ENCODE data around the gene EEF1AKMT1. TPM values are rescaled to one million over a fixed set of nuclear protein-coding genes. Genes with fewer than 3 reads are reported as not detected.

Gene EEF1AKMT1
- total RNA-seq, 4 donors from 2014 or later: 3.0 to 8.6 TPM; not detected in 2

GRCh38 chr13:20686167-20686566 lies 87.6 kb downstream of the EEF1AKMT1 start:
- no peaks in the 10 kb centered on the region for H3K4me1 ChIP-seq
- no peaks in the 10 kb centered on the region for H3K9me3 ChIP-seq
- TF ChIP-seq POLR2AphosphoS5 (IDR thresholded peaks at IDR 0.05) (no peak), EP300 (IDR thresholded peaks at IDR 0.05; ENCODE audit: low read depth) (no peak), POLR2A (IDR thresholded peaks at IDR 0.05) (no peak)
- TF ChIP-seq, protein P1, sequence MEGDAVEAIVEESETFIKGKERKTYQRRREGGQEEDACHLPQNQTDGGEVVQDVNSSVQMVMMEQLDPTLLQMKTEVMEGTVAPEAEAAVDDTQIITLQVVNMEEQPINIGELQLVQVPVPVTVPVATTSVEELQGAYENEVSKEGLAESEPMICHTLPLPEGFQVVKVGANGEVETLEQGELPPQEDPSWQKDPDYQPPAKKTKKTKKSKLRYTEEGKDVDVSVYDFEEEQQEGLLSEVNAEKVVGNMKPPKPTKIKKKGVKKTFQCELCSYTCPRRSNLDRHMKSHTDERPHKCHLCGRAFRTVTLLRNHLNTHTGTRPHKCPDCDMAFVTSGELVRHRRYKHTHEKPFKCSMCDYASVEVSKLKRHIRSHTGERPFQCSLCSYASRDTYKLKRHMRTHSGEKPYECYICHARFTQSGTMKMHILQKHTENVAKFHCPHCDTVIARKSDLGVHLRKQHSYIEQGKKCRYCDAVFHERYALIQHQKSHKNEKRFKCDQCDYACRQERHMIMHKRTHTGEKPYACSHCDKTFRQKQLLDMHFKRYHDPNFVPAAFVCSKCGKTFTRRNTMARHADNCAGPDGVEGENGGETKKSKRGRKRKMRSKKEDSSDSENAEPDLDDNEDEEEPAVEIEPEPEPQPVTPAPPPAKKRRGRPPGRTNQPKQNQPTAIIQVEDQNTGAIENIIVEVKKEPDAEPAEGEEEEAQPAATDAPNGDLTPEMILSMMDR (IDR thresholded peaks at IDR 0.05): no peak
- H3K27me3 ChIP-seq: no peaks in the 10 kb centered on the region
- no peak overlapping the region for H3K4me3 ChIP-seq
- WGBS, 2 donors (ENCODE audit: low coverage in 1 of 2): 89 to 100% methylated on average over 1 of the region's 1 CpG
- intact Hi-C loops (cut with DNase I; ENCODE audit: low total_unique reads) (no loop called here), in situ Hi-C loops (cut with MboI; ENCODE audit: low pct_ligation_motif_present in 1 of 4, low pct_unique_long_range_greater_than_20kb in 1 of 4, low sequenced_read_pairs in 3 of 4) (loop anchor here in 1 of 4 donors (25.0 kb wide), 1 partner anchor 174 kb away; no protein-coding TSS in a partner anchor)
- H3K27ac ChIP-seq: no peak overlapping the region
- DNase-seq: no peak
- H3K36me3 ChIP-seq: peaks cover 0 to 8% (median 1%) of the 10 kb centered on the region in 4 donors

GRCh38 chr13:20685092-20685491 lies 88.7 kb downstream of the EEF1AKMT1 start:
- Histone ChIP-seq H3K9me3 (no peaks in the 10 kb centered on the region), H3K27me3 (no peaks in the 10 kb centered on the region), H3K27ac (no peak overlapping the region), H3K4me3 (no peak overlapping the region), H3K4me1 (no peaks in the 10 kb centered on the region), H3K36me3 (no peaks in the 10 kb centered on the region)
- in situ Hi-C loops (cut with MboI; ENCODE audit: low pct_ligation_motif_present in 1 of 4, low pct_unique_long_range_greater_than_20kb in 1 of 4, low sequenced_read_pairs in 3 of 4): loop anchor here in 1 of 4 donors (25.0 kb wide), 1 partner anchor 173 kb away; no protein-coding TSS in a partner anchor
- intact Hi-C loops (cut with DNase I; ENCODE audit: low total_unique reads): no loop called here
- 78 to 100% methylated on average over 1 to 6 of the region's 6 CpGs for WGBS, 2 donors (ENCODE audit: low coverage in 1 of 2)
- TF ChIP-seq EP300 (IDR thresholded peaks at IDR 0.05; ENCODE audit: low read depth) (no peak), POLR2AphosphoS5 (IDR thresholded peaks at IDR 0.05) (no peak), POLR2A (IDR thresholded peaks at IDR 0.05) (no peak)
- TF ChIP-seq, protein P1 (IDR thresholded peaks at IDR 0.05): no peak
- no peak for DNase-seq

DNA sequence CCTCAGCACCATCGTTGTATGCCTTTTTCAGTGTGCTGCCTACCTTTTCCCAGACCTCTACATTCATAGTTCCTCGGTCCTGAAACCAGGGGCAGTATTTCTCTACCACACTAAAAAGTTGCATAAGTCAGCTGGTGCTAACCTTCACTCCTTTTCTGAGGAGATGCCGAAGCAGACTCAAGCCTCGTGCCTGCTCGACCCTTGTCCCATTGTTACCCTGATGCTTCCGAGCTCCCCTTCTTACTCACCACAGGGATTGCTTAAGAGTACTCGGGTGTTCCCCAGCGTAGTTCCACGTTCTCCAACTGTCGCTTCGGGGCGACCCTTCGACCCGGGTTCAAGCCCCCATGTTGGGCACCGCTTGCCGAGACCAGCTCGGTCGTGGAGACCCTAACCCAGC lies 89.2 kb downstream of the EEF1AKMT1 start:
- Histone ChIP-seq H3K36me3 (no peaks in the 10 kb centered on the region), H3K4me3 (no peak overlapping the region), H3K27ac (no peak overlapping the region), H3K4me1 (no peaks in the 10 kb centered on the region), H3K9me3 (no peaks in the 10 kb centered on the region), H3K27me3 (no peaks in the 10 kb centered on the region)
- intact Hi-C loops (cut with DNase I; ENCODE audit: low total_unique reads): no loop called here
- in situ Hi-C loops (cut with MboI; ENCODE audit: low pct_ligation_motif_present in 1 of 4, low pct_unique_long_range_greater_than_20kb in 1 of 4, low sequenced_read_pairs in 3 of 4): loop anchor here in 1 of 4 donors (25.0 kb wide), 1 partner anchor 172 kb away; no protein-coding TSS in a partner anchor
- no peak for TF ChIP-seq POLR2AphosphoS5 (IDR thresholded peaks at IDR 0.05)
- no peak for TF ChIP-seq POLR2A (IDR thresholded peaks at IDR 0.05)
- TF ChIP-seq EP300 (IDR thresholded peaks at IDR 0.05; ENCODE audit: low read depth): no peak
- TF ChIP-seq, protein P1 (IDR thresholded peaks at IDR 0.05): no peak
- 40 to 79% methylated on average over 2 to 17 of the region's 18 CpGs for WGBS, 2 donors (ENCODE audit: low coverage in 1 of 2)
- no peak for DNase-seq

GRCh38 chr13:20684041-20684440 lies 89.7 kb downstream of the EEF1AKMT1 start:
- H3K27ac ChIP-seq: no peak overlapping the region
- intact Hi-C loops (cut with DNase I; ENCODE audit: low total_unique reads): no loop called here

More at GRCh38 chr13:20684041-20684440, 89.7 kb downstream of the EEF1AKMT1 start:
- in situ Hi-C loops (cut with MboI; ENCODE audit: low pct_ligation_motif_present in 1 of 4, low pct_unique_long_range_greater_than_20kb in 1 of 4, low sequenced_read_pairs in 3 of 4): loop anchor here in 1 of 4 donors (25.0 kb wide), 1 partner anchor 172 kb away; no protein-coding TSS in a partner anchor
- no peaks in the 10 kb centered on the region for H3K27me3 ChIP-seq
- H3K36me3 ChIP-seq: no peaks in the 10 kb centered on the region
- TF ChIP-seq EP300 (IDR thresholded peaks at IDR 0.05; ENCODE audit: low read depth) (no peak), POLR2A (IDR thresholded peaks at IDR 0.05) (no peak), POLR2AphosphoS5 (IDR thresholded peaks at IDR 0.05) (no peak)
- TF ChIP-seq, protein P1 (IDR thresholded peaks at IDR 0.05): no peak
- H3K4me3 ChIP-seq: no peak overlapping the region
- H3K4me1 ChIP-seq: no peaks in the 10 kb centered on the region
- no peaks in the 10 kb centered on the region for H3K9me3 ChIP-seq
- 92 to 100% methylated on average over 1 to 4 of the region's 4 CpGs for WGBS, 2 donors (ENCODE audit: low coverage in 1 of 2)
- DNase-seq: no peak

All from transverse colon (tissue), 4 donors.